Natural killer cell (primary cell): ENCODE measurements around the gene RARB. TPM values are rescaled to one million over a fixed set of nuclear protein-coding genes. Genes with fewer than 3 reads are reported as not detected.

Experiments
- ATAC-seq, 3 donors: fragments of 150-1000 bp in 2 of 3; fragments of 200-7000 bp in 1 of 3; cut with Tn5 transposase; 1 replicate in 1 of 3; 2 replicates in 2 of 3; pipeline ENCODE4 v1.10.0; 2021; ENCODE audit warnings: mild to moderate bottlenecking in 2 of 3, moderate library complexity in 2 of 3
- DNase-seq, 2 donors: peaks; one replicate each; pipeline versions ENCODE4 v3.0.0 to v3.0.0-alpha.2; 2013 to 2021; ENCODE audit warnings: mixed read lengths in 1 of 2
- H3K27ac ChIP-seq: one replicate; pipeline ENCODE4 v1.5.1; 2013; ENCODE audit warnings: mild to moderate bottlenecking, low read length
- H3K27me3 ChIP-seq: one replicate; pipeline ENCODE4 v1.6.1; 2013; ENCODE audit warnings: low read length; ENCODE audit not compliant: control insufficient read depth, insufficient read depth
- H3K36me3 ChIP-seq: one replicate; pipeline ENCODE4 v1.6.1; 2013; ENCODE audit warnings: low read length; ENCODE audit not compliant: control insufficient read depth, insufficient read depth
- H3K4me1 ChIP-seq: one replicate; pipeline ENCODE4 v1.6.1; 2013; ENCODE audit warnings: low read length; ENCODE audit not compliant: control insufficient read depth, insufficient read depth
- H3K4me3 ChIP-seq: one replicate; pipeline ENCODE4 v1.5.1; 2013; ENCODE audit warnings: low read length
- H3K9me3 ChIP-seq: one replicate; pipeline ENCODE4 v1.6.1; 2013; ENCODE audit warnings: low read length; ENCODE audit not compliant: control insufficient read depth, insufficient read depth
- H3K27ac Mint-ChIP-seq, 2 donors: one replicate each; pipeline ENCODE4 v1.8.0; 2022; ENCODE audit warnings: mild to moderate bottlenecking in 2 of 2, mixed read lengths in 2 of 2, moderate library complexity in 1 of 2
- H3K27me3 Mint-ChIP-seq, 2 donors: one replicate each; pipeline ENCODE4 v1.8.0; 2022; ENCODE audit warnings: low read depth in 2 of 2, mixed read lengths in 2 of 2
- H3K36me3 Mint-ChIP-seq: one replicate; pipeline ENCODE4 v1.8.0; 2022; ENCODE audit warnings: mixed read lengths
- H3K4me1 Mint-ChIP-seq, 2 donors: one replicate each; pipeline ENCODE4 v1.8.0; 2022; ENCODE audit warnings: mixed read lengths in 2 of 2
- H3K4me3 Mint-ChIP-seq: one replicate; pipeline ENCODE4 v1.8.0; 2022; ENCODE audit warnings: mild to moderate bottlenecking, moderate library complexity, mixed read lengths
- H3K9me3 Mint-ChIP-seq, 2 donors: one replicate each; pipeline ENCODE4 v1.8.0; 2022; ENCODE audit warnings: mixed read lengths in 2 of 2
- WGBS: methylation state at CpG from one replicate; pipeline ENCODE4 v1.1.7; 2013; ENCODE audit warnings: missing lambda C conversion rate; ENCODE audit not compliant: insufficient coverage; 5-methylcytosine and 5-hydroxymethylcytosine counted together
- intact Hi-C: fragments of 100-400 bp; cut with micrococcal nuclease; formaldehyde crosslinking; loops from one replicate; pipeline ENCODE4 v1.14.2; 2022
- total RNA-seq, 4 donors: library from RNA; stranded (reverse); fragments of 120-200 nt in 1 of 4; gene quantifications; one replicate each; pipeline versions ENCODE4 v1.2.3 to v1.2.4, GENCODE V29; 2013 to 2022
- TF ChIP-seq, protein P1 (sequence below): fragments of 200-600 bp; IDR thresholded peaks from one replicate; pipeline ENCODE4 v1.8.0; 2022; ENCODE audit warnings: antibody characterized with exemption

The RARB gene
- total RNA-seq, 3 donors from 2014 or later (not counting 1 experiment from before 2014, with no cell fraction given): not detected

DNA sequence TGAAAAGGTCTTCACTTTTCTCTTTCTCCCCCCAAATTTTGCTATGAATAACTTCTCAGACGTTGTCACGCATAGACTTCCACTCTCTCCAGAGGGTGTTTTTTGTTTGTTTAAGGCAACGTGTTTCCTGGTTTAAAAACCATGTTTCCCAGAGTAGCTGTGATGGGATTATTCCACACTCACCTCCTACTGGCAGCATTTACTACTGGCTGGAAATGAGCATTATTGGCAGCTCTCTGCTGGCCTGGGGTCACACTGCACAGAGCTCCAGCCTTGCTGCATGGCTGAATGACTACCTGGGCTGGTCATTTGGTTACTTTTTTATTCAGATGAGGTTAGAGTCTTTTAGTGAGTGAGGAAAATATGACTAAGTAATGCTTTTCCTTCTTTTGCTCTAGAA lies 65.2 kb downstream of the RARB start:
- TF ChIP-seq, protein P1, sequence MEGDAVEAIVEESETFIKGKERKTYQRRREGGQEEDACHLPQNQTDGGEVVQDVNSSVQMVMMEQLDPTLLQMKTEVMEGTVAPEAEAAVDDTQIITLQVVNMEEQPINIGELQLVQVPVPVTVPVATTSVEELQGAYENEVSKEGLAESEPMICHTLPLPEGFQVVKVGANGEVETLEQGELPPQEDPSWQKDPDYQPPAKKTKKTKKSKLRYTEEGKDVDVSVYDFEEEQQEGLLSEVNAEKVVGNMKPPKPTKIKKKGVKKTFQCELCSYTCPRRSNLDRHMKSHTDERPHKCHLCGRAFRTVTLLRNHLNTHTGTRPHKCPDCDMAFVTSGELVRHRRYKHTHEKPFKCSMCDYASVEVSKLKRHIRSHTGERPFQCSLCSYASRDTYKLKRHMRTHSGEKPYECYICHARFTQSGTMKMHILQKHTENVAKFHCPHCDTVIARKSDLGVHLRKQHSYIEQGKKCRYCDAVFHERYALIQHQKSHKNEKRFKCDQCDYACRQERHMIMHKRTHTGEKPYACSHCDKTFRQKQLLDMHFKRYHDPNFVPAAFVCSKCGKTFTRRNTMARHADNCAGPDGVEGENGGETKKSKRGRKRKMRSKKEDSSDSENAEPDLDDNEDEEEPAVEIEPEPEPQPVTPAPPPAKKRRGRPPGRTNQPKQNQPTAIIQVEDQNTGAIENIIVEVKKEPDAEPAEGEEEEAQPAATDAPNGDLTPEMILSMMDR: no peak
- DNase-seq (no peak), ATAC-seq (no peak)
- H3K27me3 Mint-ChIP-seq: peaks cover 0 to 3% of the 10 kb centered on the region in 2 donors
- Histone ChIP-seq H3K4me3 (no peak overlapping the region), H3K4me1 (no peaks in the 10 kb centered on the region), H3K27ac (no peak overlapping the region), H3K27me3 (no peaks in the 10 kb centered on the region), H3K36me3 (no peaks in the 10 kb centered on the region), H3K9me3 (peaks cover 12% of the 10 kb centered on the region)
- H3K36me3 Mint-ChIP-seq: peaks cover 34% of the 10 kb centered on the region
- no peak overlapping the region for H3K27ac Mint-ChIP-seq
- no peak overlapping the region for H3K4me3 Mint-ChIP-seq
- H3K4me1 Mint-ChIP-seq: peaks cover 0 to 4% of the 10 kb centered on the region in 2 donors
- 40% methylated on average over 1 of the region's 3 CpGs for WGBS
- intact Hi-C loops: no loop called here
- H3K9me3 Mint-ChIP-seq: peaks cover 14 to 16% of the 10 kb centered on the region in 2 donors

DNA sequence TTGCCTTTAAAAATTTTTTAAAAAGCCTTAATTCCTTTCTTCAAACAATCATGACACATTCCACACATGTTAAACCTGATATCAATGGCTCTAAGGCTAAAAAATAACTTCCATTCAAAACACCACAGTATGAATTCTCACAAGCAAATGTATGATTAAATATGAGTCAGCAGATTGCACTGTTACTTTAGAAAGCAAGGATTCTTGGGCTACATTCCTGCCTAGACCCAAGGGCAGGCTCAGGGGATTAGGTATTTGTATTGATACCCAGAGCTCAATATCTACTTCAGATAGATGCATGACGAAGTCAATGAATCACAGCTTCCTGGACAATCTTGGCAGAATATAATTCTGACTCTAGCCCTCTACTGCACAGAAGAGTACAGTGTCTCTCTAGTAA lies 65.7 kb downstream of the RARB start:
- Mint-ChIP-seq H3K27ac (no peak overlapping the region), H3K27me3 (peaks cover under 1 to 3% of the 10 kb centered on the region in 2 donors), H3K36me3 (peaks cover 34% of the 10 kb centered on the region), H3K4me3 (no peak overlapping the region), H3K4me1 (peaks cover 0 to 4% of the 10 kb centered on the region in 2 donors), H3K9me3 (peaks cover 14 to 16% of the 10 kb centered on the region in 2 donors)
- Histone ChIP-seq H3K27me3 (no peaks in the 10 kb centered on the region), H3K4me1 (no peaks in the 10 kb centered on the region), H3K36me3 (no peaks in the 10 kb centered on the region), H3K4me3 (no peak overlapping the region), H3K9me3 (peaks cover 12% of the 10 kb centered on the region), H3K27ac (no peak overlapping the region)
- TF ChIP-seq, protein P1: no peak
- ATAC-seq (no peak), DNase-seq (no peak)
- intact Hi-C loops: no loop called here
- WGBS: 70% methylated on average over 1 of the region's 1 CpG

DNA sequence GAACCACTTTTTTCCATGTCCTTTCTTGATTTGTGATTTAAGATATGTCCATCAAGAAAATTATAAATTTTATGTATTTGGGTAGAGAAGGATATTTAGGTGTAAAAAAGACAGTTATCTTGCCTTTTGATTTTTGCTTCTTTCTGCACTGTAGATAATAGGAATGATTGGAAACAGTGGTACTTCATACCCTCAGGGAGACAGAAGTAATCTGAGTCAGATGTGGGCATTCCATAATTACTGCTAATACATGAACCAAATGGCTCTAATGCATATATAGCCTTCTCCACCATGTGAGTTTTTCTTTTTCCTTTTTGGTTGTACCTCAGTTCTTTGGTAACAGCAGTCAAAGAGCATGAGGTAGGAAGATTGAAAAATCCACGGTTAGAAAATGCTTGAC lies 67.2 kb downstream of the RARB start:
- ATAC-seq (no peak), DNase-seq (no peak)
- Histone ChIP-seq H3K27ac (no peak overlapping the region), H3K4me1 (no peaks in the 10 kb centered on the region), H3K4me3 (no peak overlapping the region), H3K36me3 (no peaks in the 10 kb centered on the region), H3K9me3 (peaks cover 12% of the 10 kb centered on the region), H3K27me3 (no peaks in the 10 kb centered on the region)
- Mint-ChIP-seq H3K4me3 (no peak overlapping the region), H3K27me3 (peaks cover 8 to 9% of the 10 kb centered on the region in 2 donors), H3K27ac (no peak overlapping the region), H3K9me3 (peaks cover 14 to 16% of the 10 kb centered on the region in 2 donors), H3K4me1 (peaks cover 0 to 4% of the 10 kb centered on the region in 2 donors), H3K36me3 (peaks cover 34% of the 10 kb centered on the region)
- intact Hi-C loops: no loop called here
- TF ChIP-seq, protein P1: no peak
- 86% methylated on average over 1 of the region's 1 CpG for WGBS

DNA sequence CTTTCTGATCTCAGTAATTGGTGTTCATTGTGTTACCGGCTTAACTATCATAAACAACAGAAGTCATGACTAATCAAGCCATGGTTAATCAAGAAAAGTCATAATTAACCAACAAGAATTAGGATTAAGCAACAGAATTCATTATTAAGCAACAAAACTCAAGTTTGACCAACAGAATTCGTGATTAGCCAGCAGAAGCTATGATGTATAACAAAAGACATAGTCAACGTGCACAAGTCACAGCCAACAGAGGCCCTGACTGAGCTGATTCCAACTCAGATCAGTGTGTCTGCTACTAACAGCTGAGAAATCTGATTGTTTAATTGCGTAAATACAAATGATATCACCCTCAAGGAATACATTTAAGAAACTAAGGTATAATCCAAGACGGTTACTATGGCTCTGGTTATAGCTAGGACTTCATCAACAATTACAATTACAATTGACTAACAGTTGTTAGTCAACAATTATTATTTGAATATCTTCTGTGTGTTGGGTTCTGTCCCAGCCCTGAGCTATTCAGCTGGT lies 67.7 kb downstream of the RARB start:
- H3K27ac Mint-ChIP-seq: no peak overlapping the region
- no peaks in the 10 kb centered on the region for H3K27me3 ChIP-seq
- no peak for ATAC-seq
- H3K4me1 Mint-ChIP-seq: peaks cover 0 to 4% of the 10 kb centered on the region in 2 donors
- H3K27me3 Mint-ChIP-seq: peaks cover 9 to 10% of the 10 kb centered on the region in 2 donors
- no peak overlapping the region for H3K27ac ChIP-seq
- H3K9me3 ChIP-seq: peaks cover 12% of the 10 kb centered on the region
- H3K4me3 ChIP-seq: no peak overlapping the region
- no peak for DNase-seq
- TF ChIP-seq, protein P1: no peak
- H3K36me3 Mint-ChIP-seq: peaks cover 34% of the 10 kb centered on the region
- WGBS: 96% methylated on average over 4 of the region's 5 CpGs
- intact Hi-C loops: no loop called here
- H3K4me3 Mint-ChIP-seq: no peak overlapping the region
- H3K9me3 Mint-ChIP-seq: peaks cover 14 to 16% of the 10 kb centered on the region in 2 donors
- no peaks in the 10 kb centered on the region for H3K36me3 ChIP-seq
- no peaks in the 10 kb centered on the region for H3K4me1 ChIP-seq
